GM18858 (cell line): Measurements from ENCODE around the gene CAV1.
"Not testable (repeated sequence)": the region's sequence is repeated elsewhere in the genome, so short reads cannot be mapped to it uniquely, and the experiment has no call there.

Source experiments
- ATAC-seq: cut with Tn5 transposase; IDR thresholded peaks from one replicate; pipeline ENCODE4 v1.9.1; 2021; ENCODE audit not compliant: unreplicated experiment

Gene CAV1

DNA sequence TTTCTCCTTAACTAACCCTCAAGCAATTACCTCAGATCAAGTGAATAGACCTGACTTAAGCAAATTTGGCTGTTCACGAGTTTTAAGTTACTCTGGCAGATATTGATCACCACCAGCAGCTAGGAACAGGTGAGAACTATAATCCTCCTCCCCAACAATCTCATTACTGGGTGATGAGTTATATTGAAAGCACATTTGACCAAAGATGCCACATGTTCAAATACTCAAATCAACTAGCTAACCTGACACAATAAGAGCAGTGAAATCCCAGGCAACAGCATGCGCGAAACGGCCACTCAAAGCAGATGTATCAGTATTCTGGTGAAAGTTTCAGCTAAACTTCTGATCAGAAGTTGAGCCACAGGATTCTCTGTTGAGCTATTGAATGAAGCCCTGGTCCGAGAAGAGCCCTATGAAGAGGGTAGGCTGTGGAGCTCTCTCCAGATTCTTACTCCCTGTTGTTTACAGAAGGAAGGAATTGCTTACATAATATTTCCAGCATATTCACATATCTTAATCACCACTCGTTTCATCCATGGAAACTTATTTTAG lies 52.6 kb downstream of the CAV1 start:
- peak; percentile 84 for ATAC-seq

DNA sequence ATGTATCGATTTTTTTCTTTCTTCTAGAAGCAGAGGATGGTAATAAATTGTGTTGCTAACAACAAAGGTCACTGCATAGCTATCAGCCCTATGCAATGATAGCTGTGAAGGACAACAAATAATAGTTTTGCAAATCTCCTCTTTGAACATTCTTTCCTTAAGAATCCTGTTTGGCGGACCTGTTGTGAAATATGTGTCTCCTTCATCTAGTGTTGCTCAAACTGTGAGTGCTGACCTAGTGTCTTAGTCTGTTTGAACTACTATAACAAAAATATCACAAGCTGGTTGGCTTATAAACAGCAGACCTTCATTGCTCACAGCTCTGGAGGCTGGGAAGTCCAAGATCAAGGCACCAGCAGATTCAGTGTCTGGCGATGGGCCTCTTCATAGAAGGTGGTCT lies 53.7 kb downstream of the CAV1 start:
- ATAC-seq = no peak

DNA sequence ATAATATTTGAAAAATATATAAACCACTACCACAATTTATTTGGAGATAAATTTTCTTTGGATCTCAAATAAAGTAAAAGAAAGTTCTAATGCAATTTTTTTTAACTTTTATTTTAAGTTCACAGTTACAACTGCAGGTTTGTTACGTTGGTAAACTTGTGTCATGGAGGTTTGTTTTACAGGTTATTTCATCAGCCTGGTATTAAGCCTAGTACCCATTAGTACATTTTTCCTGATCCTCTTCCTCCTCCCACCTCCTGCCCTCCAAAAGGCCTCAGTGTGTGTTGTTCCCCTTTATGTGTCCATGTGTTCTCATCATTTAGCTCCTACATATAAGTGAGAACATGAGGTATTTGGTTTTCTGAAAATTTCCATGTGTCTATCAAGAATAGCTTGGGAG lies 54.5 kb downstream of the CAV1 start:
- ATAC-seq = no peak

DNA sequence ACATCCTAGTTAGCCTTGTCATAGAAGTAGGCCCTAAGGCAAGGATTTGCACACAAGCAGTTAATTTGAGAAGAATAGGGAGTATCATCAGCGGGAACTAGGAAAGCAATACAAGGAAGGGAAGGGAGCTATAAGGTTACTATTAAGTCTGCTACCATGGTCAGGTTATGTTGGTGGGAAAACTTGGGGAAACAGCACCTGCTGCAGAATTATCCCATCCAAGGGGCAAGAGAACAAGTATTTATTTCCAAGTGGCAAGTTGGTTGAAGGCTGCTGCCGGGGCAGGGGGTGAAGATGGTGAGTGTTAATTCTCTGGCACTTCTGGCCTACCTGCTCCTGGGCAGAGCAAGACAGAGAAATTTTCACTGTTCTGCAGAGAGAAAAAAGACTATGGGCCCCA lies 55.0 kb downstream of the CAV1 start:
- ATAC-seq = no peak

DNA sequence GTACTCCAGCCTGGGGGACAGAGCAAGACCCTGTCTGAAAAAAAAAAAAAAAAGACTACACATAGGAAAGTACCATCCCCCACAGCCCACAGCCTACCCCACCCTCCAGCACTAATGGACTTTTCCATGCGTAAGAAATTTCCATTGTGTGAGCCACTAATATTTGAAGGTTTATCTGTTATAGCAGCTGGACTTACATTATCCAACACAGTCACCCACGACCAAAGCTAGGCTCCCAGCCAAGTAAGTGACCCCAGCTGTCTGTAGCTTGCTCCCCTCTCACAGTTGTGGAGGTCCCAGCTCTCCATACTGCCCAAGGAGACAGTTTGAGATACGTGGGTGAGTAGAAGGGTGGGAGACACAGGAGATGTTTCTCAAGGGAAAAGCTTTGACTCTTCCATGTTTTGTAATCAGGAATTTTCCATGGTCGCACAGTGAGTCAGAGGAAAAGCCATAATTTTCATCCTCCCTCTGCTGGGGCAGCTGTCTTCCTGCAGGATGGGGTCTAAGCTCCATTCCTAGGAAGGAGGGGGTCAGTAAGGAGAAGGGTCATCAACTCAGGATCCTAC lies 57.4 kb downstream of the CAV1 start:
- no peak for ATAC-seq

DNA sequence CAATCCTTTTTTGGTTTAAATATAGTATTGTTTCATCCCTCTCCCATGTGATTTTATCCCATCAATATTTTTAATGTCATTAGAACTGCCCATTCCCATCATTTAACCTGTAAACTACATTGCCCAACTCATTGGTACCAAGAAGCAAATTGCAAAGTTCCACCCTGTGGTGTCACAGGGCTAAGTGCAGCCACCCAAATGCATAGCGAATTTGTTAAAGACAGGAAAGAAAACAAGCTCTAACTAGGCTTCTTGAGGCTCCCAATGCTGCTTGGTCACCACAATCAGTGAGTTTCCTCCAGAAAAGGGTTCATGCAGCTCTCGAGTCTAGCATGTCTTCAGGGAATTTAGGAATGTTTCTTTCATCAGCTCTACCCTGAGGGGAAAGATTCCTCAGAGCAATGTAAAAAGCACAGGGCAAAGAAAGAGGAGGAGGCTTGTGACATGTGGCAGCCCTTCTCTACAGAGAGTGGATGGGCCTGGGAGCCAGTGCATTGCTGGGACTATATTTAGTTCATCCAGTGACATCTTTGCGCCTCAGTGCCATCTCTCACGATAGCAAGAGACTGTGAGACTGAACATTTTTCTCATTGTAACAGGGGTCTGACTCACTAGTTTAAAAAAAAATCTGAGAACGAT lies 58.1 kb downstream of the CAV1 start:
- no peak for ATAC-seq

DNA sequence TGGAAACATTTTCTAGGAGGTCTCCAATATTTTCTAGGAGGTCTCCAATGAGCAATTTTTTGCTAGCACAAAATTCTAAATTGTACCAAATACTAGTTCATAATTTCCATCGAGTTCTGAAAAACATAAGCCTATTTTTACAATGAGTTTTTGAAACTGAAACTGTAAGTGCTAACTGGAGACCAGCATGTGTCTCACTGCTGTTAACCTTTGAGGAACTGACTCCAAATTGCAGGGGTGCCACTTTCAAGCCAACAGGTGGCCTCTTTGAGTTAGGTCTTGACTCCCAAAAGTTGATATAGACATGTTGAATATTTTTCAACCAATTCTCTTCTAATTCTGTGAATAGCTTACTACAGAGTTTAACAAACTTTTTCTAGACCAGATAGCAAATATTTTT lies 58.8 kb downstream of the CAV1 start:
- peak; percentile 94 for ATAC-seq

DNA sequence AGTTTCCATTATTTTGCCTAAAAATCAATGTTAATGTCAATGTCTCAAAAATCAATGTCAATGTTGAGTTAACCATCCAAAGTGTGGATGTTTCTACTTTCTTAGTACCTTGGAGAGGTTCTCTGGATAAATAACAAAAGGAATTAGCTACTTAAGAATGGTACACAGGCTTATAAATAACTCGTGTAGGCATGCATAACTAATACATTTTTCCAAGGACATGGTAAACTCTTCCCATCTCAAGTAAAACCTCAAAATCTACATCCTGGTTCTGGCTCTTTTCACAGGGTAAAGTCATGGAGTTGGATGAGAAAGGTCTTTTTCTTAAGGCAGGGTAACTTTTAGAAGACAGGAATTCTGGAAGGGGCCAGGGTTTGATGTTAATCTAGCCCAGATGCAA lies 59.9 kb downstream of the CAV1 start:
- ATAC-seq = no peak

DNA sequence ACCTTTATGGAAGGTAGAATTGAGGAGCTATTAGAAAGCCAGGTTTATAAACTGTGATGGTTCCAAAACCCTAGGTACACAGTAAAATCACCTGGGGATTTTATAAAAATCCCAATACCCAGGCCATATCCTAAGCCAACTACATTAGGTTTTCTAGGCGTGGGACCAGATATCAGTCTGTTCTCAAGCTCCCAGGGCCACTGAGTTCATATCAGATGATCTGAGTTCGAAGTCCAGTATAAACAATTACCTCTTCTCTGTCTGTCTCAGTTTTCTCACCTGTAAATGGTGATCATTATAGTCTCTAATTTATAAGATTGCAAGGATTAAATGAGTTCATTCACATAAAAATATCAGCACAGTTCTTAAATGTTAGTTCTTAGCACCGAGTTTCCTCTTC lies 60.6 kb downstream of the CAV1 start:
- no peak for ATAC-seq

DNA sequence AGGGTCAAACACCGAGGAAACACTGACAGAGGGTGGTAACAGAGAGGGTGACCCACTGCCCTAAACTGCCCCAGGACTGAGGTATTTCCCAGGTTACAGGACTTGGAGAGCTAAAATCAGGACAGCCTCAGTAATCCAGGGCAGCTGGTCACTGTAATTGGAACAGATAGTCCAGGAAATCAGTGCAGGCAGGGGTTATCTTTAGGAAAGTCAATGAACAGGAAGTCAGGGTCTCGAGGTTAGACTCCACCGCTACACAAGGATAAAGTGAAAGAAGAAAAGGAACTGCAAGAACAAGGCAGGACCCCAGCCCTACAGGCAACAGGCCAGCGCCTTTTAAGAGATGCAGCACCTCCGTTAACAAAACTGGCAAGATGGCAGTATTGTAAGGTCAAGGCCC lies 61.1 kb downstream of the CAV1 start:
- no peak for ATAC-seq

DNA sequence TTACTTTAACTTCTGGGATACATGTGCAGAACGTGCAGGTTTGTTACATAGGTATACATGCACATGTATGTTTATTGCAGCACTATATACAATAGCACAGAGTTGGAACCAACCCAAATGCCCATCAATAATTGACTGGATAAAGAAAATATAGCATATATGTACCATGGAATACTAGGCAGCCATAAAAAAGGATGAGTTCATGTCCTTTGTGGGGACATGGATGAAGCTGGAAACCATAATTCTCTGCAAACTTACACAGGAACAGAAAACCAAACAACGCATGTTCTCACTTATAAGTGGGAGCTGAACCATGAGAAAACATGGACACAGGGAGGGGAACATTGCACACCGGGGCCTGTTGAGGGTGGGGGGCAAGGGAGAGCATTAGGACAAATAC lies 62.4 kb downstream of the CAV1 start:
- not testable (repeated sequence) for ATAC-seq

DNA sequence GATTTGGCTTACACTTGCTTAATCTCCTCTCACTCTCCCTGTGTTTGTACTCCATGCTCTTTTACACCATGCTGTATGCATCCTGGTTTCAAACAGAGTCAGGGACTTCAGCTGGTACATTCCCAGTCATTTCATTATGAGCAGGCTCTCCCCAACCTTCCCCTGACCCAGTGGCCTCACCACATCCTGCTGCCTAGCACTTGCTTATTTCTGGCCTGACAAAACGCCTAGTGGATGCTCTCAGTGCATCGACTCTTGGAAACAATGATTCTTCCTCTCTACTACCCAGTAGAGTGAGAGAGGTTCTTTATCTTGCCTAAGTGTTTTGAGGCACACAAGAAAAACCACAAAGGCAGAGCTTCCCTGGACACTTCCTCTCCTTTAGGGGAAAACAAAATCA lies 63.4 kb downstream of the CAV1 start:
- ATAC-seq = peak; percentile 45

DNA sequence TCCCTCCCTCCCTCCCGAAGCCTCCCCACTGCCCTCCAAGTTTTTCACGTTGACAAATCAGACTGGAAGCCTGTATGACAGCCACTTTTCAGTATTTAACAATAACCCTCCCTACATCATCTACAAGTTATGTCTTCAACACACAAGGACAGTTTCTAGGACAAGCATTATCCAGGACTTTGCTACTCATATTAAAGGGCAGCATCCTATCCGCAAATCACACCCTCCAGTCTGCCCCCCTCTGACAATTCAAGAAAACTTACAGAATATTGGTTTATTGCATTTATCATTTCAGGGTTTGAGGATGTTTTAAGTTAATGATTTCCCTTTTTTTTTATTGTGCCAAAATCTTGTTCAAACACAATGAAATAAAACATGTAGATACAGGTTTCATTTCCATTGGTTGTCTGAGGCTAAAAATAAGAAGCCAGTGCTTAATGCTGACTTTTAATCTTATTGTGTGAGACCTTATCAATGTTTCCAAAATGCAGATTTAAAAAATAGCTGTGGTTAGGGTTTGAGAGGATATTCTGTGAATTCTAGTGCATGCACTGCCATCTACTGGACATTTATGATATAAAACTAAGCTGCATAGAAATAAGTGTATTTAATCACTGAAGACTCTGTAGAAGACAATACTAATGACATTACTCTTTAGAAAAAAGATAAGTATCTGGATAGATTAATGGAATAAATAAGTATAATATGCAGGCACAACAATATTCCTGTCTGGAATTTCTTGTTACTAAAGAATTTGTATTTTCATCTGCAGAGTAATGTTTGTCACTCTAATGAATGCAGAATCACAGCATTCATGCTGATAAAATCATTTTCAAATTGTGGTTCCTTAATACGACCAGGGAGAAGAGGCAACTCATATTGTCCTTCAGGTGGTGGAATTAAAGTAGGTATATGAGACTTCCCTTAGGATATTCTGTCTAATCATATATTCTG lies 64.1 kb downstream of the CAV1 start:
- peak; percentile 31 for ATAC-seq

DNA sequence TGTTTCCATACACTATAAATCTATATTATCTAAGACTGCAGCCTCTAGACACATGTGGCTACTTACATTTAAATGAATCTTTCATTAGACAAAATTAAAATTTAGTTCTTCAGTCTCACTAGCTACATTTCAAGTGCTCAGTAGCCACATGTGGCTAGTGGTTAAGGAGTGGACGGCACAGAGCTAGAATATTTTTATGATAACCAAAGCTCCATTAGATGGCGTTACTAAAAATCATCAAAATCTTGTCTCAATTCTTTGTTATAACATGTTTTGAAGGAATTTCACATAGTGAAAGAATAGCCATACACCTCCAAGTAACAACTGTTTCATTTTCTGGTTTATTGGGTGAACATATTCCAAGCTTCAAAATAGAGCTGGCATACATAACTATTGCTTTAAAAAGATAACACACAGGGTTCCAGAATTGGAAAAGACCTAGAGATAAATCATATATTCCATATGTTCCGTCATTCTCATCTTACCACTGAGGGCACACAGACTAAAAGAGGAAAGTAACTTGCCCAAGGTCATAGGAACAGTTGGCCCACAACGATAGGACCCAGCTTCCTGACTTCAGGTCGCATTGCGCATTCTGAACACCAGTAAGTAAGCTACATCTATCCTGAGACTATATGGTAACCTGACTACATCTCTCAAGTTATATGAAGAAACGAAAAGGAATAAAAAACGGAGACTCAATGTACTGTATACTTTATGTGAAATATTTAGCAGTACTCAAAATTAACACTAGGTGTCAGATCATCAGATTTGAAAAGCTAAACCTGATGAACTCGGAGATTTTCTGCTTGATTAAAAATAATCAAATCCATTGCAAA lies 66.6 kb downstream of the CAV1 start:
- ATAC-seq = no peak

DNA sequence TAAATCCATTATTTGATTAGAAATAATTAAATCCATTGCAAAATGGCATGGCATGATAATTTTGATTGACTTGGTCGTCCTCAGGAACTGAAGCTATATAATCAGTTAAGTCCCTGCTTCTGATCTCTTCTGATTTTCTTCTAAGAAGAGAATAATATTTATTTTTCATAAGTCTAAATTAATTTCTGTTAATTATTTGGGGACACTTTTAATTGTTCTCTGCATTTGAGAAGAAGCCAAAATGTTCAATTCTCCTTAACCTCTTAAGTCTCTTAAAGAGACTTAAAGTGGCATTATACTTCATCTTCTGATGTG lies 67.2 kb downstream of the CAV1 start:
- ATAC-seq = no peak

DNA sequence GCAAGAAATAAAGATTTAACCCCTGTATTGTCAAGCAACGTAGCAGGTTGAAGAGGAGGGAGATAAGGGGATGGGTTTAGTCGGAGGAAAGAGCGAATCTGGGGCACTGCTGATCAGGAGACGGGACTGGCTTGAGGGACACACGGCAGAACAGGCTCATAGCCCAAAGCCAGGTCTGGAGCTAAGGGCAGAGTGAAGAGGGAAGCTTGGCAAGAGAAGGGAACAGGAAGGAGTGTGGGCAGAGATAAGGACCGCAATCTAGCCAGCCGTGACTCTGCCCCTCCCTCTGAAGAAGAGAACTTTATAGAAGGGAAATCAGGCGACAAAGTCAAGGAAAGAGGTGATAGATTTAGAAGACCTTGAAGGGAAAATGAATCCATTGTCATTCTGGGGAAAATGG lies 67.6 kb downstream of the CAV1 start:
- no peak for ATAC-seq

DNA sequence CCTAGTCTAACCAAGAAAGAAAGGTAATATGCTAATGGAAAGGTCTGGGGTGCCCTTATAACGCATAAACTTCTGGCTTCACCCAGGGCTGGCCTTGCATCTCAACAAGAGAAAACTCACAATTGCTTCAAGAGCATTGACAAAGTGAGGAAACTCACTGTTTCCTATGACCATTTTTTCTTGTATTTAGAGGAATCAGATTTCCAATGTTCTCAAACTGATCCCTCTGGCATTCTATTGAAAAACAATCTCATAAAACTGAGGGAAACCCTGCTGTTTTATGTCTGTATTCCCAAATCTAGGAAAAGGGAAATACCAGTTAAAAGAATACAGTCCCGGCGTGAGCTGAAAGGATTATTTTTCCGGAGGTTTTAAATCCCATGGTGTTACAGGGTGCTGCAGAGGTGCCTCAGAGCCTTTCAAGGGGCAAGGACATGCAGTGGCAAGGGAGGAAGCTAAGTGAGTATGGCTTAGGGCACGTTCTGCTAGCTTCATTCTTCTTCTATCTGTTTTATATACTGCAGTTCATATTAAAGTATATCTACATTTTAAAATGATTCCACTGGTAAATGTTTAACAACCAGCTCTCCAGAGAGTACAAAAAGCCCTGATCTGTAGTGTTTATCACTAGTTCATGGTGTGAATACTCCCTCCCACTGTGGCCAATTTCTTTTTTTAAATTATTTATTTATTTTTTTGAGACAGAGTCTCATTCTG lies 68.7 kb downstream of the CAV1 start:
- no peak for ATAC-seq

DNA sequence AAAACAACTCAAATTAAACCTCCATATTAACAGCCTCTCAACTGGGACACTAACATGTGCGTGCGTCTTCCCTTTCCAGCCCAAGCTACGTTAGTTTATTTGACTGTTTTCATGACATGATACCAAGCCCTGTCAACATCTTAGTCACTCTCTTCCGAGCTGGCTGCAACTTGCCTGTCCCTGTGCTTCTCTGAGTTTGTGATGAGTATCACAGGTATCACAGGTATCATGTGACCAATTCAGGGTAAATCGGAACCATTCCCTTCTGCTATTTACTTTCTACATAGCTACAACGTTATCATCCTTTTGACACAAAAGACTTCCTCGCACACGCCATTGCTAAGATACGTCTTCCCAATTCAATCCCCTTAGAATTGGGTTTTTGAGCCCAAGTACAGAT lies 70.2 kb downstream of the CAV1 start:
- no peak for ATAC-seq

DNA sequence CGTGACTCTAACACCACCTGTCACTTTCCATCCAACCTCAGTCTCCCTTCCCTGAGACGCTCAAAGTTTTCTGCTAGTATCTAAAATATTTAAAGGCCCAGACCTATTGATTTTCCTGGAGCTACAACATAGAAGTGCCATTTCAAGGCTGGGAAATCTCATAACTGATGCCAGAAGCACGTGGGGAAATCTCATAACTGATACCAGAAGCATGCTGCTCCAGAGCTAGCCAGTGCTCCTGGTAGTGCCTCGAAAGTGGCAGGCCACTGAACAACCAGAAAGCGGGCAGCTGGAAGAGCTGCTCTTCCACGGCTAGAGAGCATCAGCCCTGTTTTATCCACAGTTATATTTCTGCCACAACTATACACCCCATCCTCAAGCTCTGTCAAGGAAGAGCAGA lies 72.5 kb downstream of the CAV1 start:
- ATAC-seq = no peak

DNA sequence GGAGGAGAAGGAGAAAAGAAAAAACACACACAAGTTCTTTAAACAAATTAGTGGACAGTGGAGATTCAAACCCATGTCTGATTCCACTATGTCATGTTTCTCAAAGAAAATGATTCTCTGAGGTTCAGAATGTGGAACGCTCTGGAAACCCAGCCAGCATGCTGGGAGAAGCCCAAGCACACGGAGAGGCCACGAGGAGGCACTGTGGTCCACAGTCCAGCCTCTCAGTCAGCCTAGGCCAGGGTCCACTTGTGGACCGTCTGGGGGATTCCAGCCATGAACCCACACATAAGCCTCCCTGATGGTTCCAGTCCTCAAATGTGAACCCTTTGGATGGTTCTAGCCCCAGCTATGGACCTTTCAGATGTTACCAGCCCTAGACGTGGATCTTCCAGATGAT lies 73.4 kb downstream of the CAV1 start:
- ATAC-seq = no peak

DNA sequence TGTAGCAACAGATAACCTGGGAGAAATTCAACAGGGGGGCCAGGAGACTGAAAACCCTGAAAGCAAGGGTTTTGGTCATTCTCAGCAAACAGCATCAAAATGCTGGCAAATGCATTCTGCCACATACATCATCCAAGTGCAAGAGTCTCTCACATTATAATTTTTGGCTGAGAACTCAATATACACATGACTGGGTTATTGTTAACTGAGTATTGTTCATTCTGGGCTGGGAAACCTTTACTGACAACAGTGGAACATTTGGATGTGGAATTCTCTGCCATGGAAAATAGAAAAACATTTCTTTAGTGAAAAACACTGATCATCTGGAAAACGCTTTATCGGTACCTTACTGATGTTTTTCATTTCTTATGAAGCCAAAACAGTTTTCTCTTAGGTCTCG lies 74.0 kb downstream of the CAV1 start:
- no peak for ATAC-seq
